ENCODE data around the gene TRAF7.

- TF ChIP-seq POLR2A (IDR thresholded peaks at IDR 0.05): no peak
- no peak for TF ChIP-seq CTCF (IDR thresholded peaks at IDR 0.05)
Observed at GRCh38 chr16:2154533-2155090, 970 bp upstream of the TRAF7 start.

Data from Peyer's patch (tissue), 4 donors.